Neural progenitor cell (in vitro differentiated cells): ENCODE data around the gene PARK7. TPM values are rescaled to one million over a fixed set of nuclear protein-coding genes. Genes with fewer than 3 reads are reported as not detected.

Experiments
- DNase-seq: peaks from one replicate; pipeline ENCODE4 v3.0.0-alpha.2; 2016; ENCODE audit warnings: low spot score
- H2AFZ ChIP-seq: fragments of 200-600 bp; sonication (generic); replicated peaks from 2 replicates; pipeline ENCODE4 v1.6.1; 2016; ENCODE audit warnings: antibody characterized with exemption
- H3F3A ChIP-seq: fragments of 200-600 bp; sonication (generic); 2 replicates; pipeline ENCODE4 v1.6.1; 2016; ENCODE audit warnings: antibody characterized with exemption, low read depth
- H3K27ac ChIP-seq: fragments of 200-600 bp; sonication (generic); 2 replicates; pipeline ENCODE4 v1.5.1; 2016; ENCODE audit warnings: mild to moderate bottlenecking
- H3K27me3 ChIP-seq: fragments of 200-600 bp; sonication (generic); 2 replicates; pipeline ENCODE4 v1.6.1; 2016; ENCODE audit warnings: mild to moderate bottlenecking, moderate library complexity
- H3K36me3 ChIP-seq: fragments of 200-600 bp; sonication (generic); 2 replicates; pipeline ENCODE4 v1.5.1; 2016
- H3K4me1 ChIP-seq: fragments of 200-600 bp; sonication (generic); 2 replicates; pipeline ENCODE4 v1.6.1; 2016; ENCODE audit warnings: mixed run types
- H3K4me2 ChIP-seq: fragments of 200-600 bp; sonication (generic); 2 replicates; pipeline ENCODE4 v1.6.1; 2016
- H3K4me3 ChIP-seq: fragments of 200-600 bp; sonication (generic); 2 replicates; pipeline ENCODE4 v1.5.1; 2016
- H3K79me2 ChIP-seq: fragments of 200-600 bp; sonication (generic); 2 replicates; pipeline ENCODE4 v1.6.1; 2016; ENCODE audit warnings: low read depth
- H3K9ac ChIP-seq: fragments of 200-600 bp; sonication (generic); 2 replicates; pipeline ENCODE4 v1.6.1; 2016
- H3K9me3 ChIP-seq: fragments of 200-600 bp; sonication (generic); 2 replicates; pipeline ENCODE4 v1.5.1; 2016; ENCODE audit warnings: low read depth
- H4K20me1 ChIP-seq: fragments of 200-600 bp; sonication (generic); 2 replicates; pipeline ENCODE4 v1.6.1; 2016; ENCODE audit warnings: low read depth
- H3K27ac Mint-ChIP-seq: 3 replicates; pipeline ENCODE4 v1.8.0; 2021; ENCODE audit warnings: mixed read lengths
- H3K27me3 Mint-ChIP-seq: 2 replicates; pipeline ENCODE4 v1.8.0; 2022; ENCODE audit warnings: low read depth, mild to moderate bottlenecking, inconsistent platforms, moderate library complexity, mixed read lengths; ENCODE audit not compliant: insufficient read depth
- H3K36me3 Mint-ChIP-seq: 3 replicates; pipeline ENCODE4 v1.8.0; 2021; ENCODE audit warnings: mixed read lengths
- H3K4me1 Mint-ChIP-seq: 3 replicates; pipeline ENCODE4 v1.8.0; 2021; ENCODE audit warnings: mixed read lengths
- H3K4me3 Mint-ChIP-seq: 3 replicates; pipeline ENCODE4 v1.8.0; 2021; ENCODE audit warnings: mild to moderate bottlenecking, moderate library complexity, mixed read lengths
- H3K9me3 Mint-ChIP-seq: 3 replicates; pipeline ENCODE4 v1.8.0; 2020; ENCODE audit warnings: mixed read lengths
- EZH2 ChIP-seq: fragments of 200-600 bp; sonication (generic); IDR thresholded peaks from 2 replicates; pipeline ENCODE4 v1.6.1; 2017; ENCODE audit warnings: antibody characterized with exemption, mild to moderate bottlenecking, moderate library complexity
- EZH2phosphoT487 ChIP-seq: fragments of 200-600 bp; sonication (generic); IDR thresholded peaks from 2 replicates; pipeline ENCODE4 v1.6.1; 2017; ENCODE audit warnings: antibody characterized with exemption
- total RNA-seq: library from RNA; depleted of rRNA; stranded (reverse); fragments of >200 nt; gene quantifications from 2 replicates; pipeline ENCODE4 v1.2.3, GENCODE V29; 2015; ENCODE audit warnings: low replicate concordance
- TF ChIP-seq, protein P1 (sequence below): fragments of 200-600 bp; sonication (generic); IDR thresholded peaks from 2 replicates; pipeline ENCODE4 v1.5.1; 2017; ENCODE audit warnings: antibody characterized with exemption, mild to moderate bottlenecking

The PARK7 gene
- total RNA-seq, 1 donor from 2014 or later = 214 TPM

DNA sequence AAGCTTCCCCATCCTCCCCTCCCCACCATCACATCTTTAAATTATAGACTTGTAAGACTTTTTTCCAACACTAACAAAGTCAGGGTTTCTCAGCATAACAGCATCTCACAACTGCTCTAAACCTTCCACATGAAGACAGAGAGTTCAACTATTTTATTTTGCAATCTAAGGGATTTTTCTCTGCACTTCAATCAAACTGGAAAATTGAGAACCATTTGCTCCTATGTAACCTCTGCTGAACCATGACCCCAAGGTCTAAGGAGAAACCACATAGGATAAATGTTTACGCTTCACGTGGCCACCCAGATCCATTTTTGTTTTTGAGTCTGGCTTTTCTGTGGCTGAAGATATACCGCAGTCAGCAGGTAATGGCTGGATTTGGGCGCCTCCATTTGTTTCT lies 51.4 kb downstream of the PARK7 start:
- H3K79me2 ChIP-seq = peaks cover 52% of the 10 kb centered on the region
- no peak overlapping the region for H2AFZ ChIP-seq
- Mint-ChIP-seq H3K27ac (no peak overlapping the region), H3K4me3 (no peak overlapping the region), H3K27me3 (no peaks in the 10 kb centered on the region), H3K4me1 (peaks cover 31% of the 10 kb centered on the region), H3K36me3 (peaks cover 16% of the 10 kb centered on the region), H3K9me3 (no peaks in the 10 kb centered on the region)
- H3K4me2 ChIP-seq = no peak overlapping the region
- no peak overlapping the region for H3K27ac ChIP-seq
- H3K9me3 ChIP-seq = no peaks in the 10 kb centered on the region
- no peak overlapping the region for H3K4me3 ChIP-seq
- H3K27me3 ChIP-seq = no peaks in the 10 kb centered on the region
- peaks cover 29% of the 10 kb centered on the region for H3K4me1 ChIP-seq
- H3K9ac ChIP-seq = no peak overlapping the region
- TF ChIP-seq, protein P1, sequence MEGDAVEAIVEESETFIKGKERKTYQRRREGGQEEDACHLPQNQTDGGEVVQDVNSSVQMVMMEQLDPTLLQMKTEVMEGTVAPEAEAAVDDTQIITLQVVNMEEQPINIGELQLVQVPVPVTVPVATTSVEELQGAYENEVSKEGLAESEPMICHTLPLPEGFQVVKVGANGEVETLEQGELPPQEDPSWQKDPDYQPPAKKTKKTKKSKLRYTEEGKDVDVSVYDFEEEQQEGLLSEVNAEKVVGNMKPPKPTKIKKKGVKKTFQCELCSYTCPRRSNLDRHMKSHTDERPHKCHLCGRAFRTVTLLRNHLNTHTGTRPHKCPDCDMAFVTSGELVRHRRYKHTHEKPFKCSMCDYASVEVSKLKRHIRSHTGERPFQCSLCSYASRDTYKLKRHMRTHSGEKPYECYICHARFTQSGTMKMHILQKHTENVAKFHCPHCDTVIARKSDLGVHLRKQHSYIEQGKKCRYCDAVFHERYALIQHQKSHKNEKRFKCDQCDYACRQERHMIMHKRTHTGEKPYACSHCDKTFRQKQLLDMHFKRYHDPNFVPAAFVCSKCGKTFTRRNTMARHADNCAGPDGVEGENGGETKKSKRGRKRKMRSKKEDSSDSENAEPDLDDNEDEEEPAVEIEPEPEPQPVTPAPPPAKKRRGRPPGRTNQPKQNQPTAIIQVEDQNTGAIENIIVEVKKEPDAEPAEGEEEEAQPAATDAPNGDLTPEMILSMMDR = no peak
- TF ChIP-seq EZH2phosphoT487 (no peak), EZH2 (no peak)
- peaks cover 6% of the 10 kb centered on the region for H4K20me1 ChIP-seq
- DNase-seq = no peak
- H3K36me3 ChIP-seq = peaks cover 6% of the 10 kb centered on the region
- H3F3A ChIP-seq = peaks cover 6% of the 10 kb centered on the region

DNA sequence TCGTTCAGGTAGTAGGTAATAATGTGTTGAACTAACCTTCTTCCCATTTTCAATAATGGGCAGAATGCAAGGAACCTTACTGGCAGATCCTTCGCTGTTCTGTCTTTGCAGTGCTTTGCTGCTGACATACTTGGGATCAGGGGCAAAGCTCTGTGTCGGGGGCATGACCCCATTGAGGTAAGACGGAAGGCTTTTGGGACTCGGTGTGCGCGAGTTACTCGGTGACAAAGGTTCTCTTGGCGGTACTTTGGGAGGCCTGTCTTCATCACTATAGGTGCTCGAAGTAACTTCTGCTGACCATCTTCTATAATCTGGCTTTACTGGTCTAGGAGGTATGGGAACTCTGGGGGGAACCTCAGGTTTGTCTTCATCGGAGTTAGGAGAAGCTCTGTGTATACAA lies 51.9 kb downstream of the PARK7 start:
- no peaks in the 10 kb centered on the region for H3K9me3 ChIP-seq
- H3K27me3 Mint-ChIP-seq = no peaks in the 10 kb centered on the region
- no peak overlapping the region for H3K27ac ChIP-seq
- peaks cover 16% of the 10 kb centered on the region for H3K36me3 Mint-ChIP-seq
- H3K9ac ChIP-seq = no peak overlapping the region
- H3K4me1 ChIP-seq = peaks cover 33% of the 10 kb centered on the region
- TF ChIP-seq EZH2 (no peak), EZH2phosphoT487 (no peak)
- TF ChIP-seq, protein P1 = no peak
- H3K4me3 ChIP-seq = no peak overlapping the region
- peaks cover 11% of the 10 kb centered on the region for H3F3A ChIP-seq
- DNase-seq = no peak
- H3K27ac Mint-ChIP-seq = no peak overlapping the region
- no peak overlapping the region for H3K4me3 Mint-ChIP-seq
- no peaks in the 10 kb centered on the region for H3K27me3 ChIP-seq
- peaks cover 6% of the 10 kb centered on the region for H3K36me3 ChIP-seq
- H2AFZ ChIP-seq = no peak overlapping the region
- H3K9me3 Mint-ChIP-seq = no peaks in the 10 kb centered on the region
- H3K79me2 ChIP-seq = peaks cover 57% of the 10 kb centered on the region
- peaks cover 7% of the 10 kb centered on the region for H4K20me1 ChIP-seq
- no peak overlapping the region for H3K4me2 ChIP-seq
- H3K4me1 Mint-ChIP-seq = peaks cover 36% of the 10 kb centered on the region

DNA sequence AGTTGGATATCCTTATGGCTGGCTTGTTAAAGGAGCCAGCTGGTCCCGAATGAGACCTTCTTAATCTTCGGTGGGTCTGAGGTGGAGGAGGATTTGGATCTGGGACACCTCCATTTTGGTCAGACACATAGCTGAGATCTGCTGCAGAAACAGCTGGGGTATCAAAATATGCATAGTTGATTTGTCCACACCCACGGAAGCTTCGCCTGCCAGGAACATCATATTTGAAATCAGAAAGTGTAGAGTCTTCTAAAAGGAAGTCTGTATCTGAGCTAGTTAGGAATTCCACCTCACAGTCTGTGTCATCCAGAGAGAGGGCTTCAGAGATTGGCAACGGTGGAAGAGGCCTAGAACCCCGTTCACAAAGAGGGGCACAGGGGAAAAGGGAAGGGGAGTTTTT lies 52.3 kb downstream of the PARK7 start:
- no peaks in the 10 kb centered on the region for H3K9me3 Mint-ChIP-seq
- no peaks in the 10 kb centered on the region for H3K27me3 ChIP-seq
- H2AFZ ChIP-seq = no peak overlapping the region
- H3K27ac ChIP-seq = no peak overlapping the region
- H3K4me2 ChIP-seq = no peak overlapping the region
- no peaks in the 10 kb centered on the region for H3K9me3 ChIP-seq
- no peak for DNase-seq
- H4K20me1 ChIP-seq = peaks cover 9% of the 10 kb centered on the region
- H3K36me3 ChIP-seq = peaks cover 6% of the 10 kb centered on the region
- H3K4me1 Mint-ChIP-seq = peaks cover 40% of the 10 kb centered on the region
- H3K4me1 ChIP-seq = peaks cover 36% of the 10 kb centered on the region
- H3K9ac ChIP-seq = no peak overlapping the region
- H3K4me3 Mint-ChIP-seq = no peak overlapping the region
- no peaks in the 10 kb centered on the region for H3K27me3 Mint-ChIP-seq
- H3K79me2 ChIP-seq = peaks cover 59% of the 10 kb centered on the region
- TF ChIP-seq EZH2phosphoT487 = no peak
- TF ChIP-seq, protein P1 = no peak
- TF ChIP-seq EZH2 = no peak
- H3K4me3 ChIP-seq = no peak overlapping the region
- H3F3A ChIP-seq = peaks cover 15% of the 10 kb centered on the region
- peaks cover 16% of the 10 kb centered on the region for H3K36me3 Mint-ChIP-seq
- no peak overlapping the region for H3K27ac Mint-ChIP-seq
